Fibroblast of lung (primary cell): ENCODE data around the gene RARS1. TPM values are rescaled to one million over a fixed set of nuclear protein-coding genes. Genes with fewer than 3 reads are reported as not detected.

Source experiments
- DNase-seq, 2 donors: peaks; one replicate each; pipeline versions ENCODE4 v3.0.0 to v3.0.0-alpha.2; 2010; ENCODE audit warnings: low read depth in 2 of 2
- H2AFZ ChIP-seq: 2 replicates; pipeline ENCODE4 v1.5.1; 2012; ENCODE audit warnings: low read length, control low read depth, inconsistent platforms
- H3K27ac ChIP-seq: 2 replicates; pipeline ENCODE4 v1.5.1; 2011; ENCODE audit warnings: low read length, control low read depth; ENCODE audit not compliant: insufficient read depth
- H3K27me3 ChIP-seq: 2 replicates; pipeline ENCODE4 v1.5.1; 2011; ENCODE audit warnings: mild to moderate bottlenecking, low read length; ENCODE audit not compliant: control insufficient read depth, insufficient read depth
- H3K36me3 ChIP-seq: 2 replicates; pipeline ENCODE4 v1.5.1; 2011; ENCODE audit warnings: low read length; ENCODE audit not compliant: control insufficient read depth, insufficient read depth
- H3K4me1 ChIP-seq: 2 replicates; pipeline ENCODE4 v1.5.1; 2011; ENCODE audit warnings: low read length; ENCODE audit not compliant: control insufficient read depth, insufficient read depth; ENCODE audit errors: extremely low read depth
- H3K4me2 ChIP-seq: 2 replicates; pipeline ENCODE4 v1.5.1; 2011; ENCODE audit warnings: low read length, control low read depth; ENCODE audit not compliant: insufficient read depth; ENCODE audit errors: extremely low read depth
- H3K4me3 ChIP-seq, 4 experiments: fragments of 200-600 bp in 1 of 4; sonication (generic) in 1 of 4; replicated peaks in 1 of 4; 2 replicates each; pipeline ENCODE4 v1.5.1; 2011 to 2016; ENCODE audit warnings: low read length in 4 of 4, low read depth in 3 of 4, mild to moderate bottlenecking in 3 of 4, control low read depth in 2 of 4, inconsistent platforms in 1 of 4, mixed read lengths in 1 of 4; ENCODE audit not compliant: insufficient read depth in 1 of 4; ENCODE audit errors: control extremely low read depth in 1 of 4
- H3K79me2 ChIP-seq: 2 replicates; pipeline ENCODE4 v1.5.1; 2012; ENCODE audit warnings: mild to moderate bottlenecking, low read length, inconsistent platforms; ENCODE audit not compliant: control insufficient read depth, insufficient read depth
- H3K9ac ChIP-seq: 2 replicates; pipeline ENCODE4 v1.5.1; 2011; ENCODE audit warnings: mild to moderate bottlenecking, low read length, control low read depth; ENCODE audit not compliant: insufficient read depth
- H3K9me3 ChIP-seq: 2 replicates; pipeline ENCODE4 v1.5.1; 2012; ENCODE audit warnings: low read depth, low read length; ENCODE audit not compliant: control insufficient read depth, insufficient read depth
- H4K20me1 ChIP-seq: 2 replicates; pipeline ENCODE4 v1.5.1; 2011; ENCODE audit warnings: low read length; ENCODE audit not compliant: control insufficient read depth, insufficient read depth; ENCODE audit errors: extremely low read depth
- CTCF ChIP-seq, 2 donors: IDR thresholded peaks in 1 of 2; conservative IDR thresholded peaks in 1 of 2; 1 replicate in 1 of 2; 2 replicates in 1 of 2; pipeline ENCODE4 v1.5.1; 2011 to 2012; ENCODE audit warnings: low read length in 2 of 2, control low read depth in 1 of 2, inconsistent platforms in 1 of 2, low read depth in 1 of 2, mild to moderate bottlenecking in 1 of 2
- EZH2 ChIP-seq: IDR thresholded peaks from 2 replicates; pipeline ENCODE4 v1.5.1; 2012; ENCODE audit warnings: low read length, control low read depth, mild to moderate bottlenecking; ENCODE audit errors: missing control alignments
- polyA plus RNA-seq, 2 donors: library from polyadenylated mRNA; depleted of rRNA in 1 of 2; stranded (reverse) in 1 of 2; unstranded in 1 of 2; fragments of >200 nt; gene quantifications; 2 replicates each; pipeline ENCODE4 v1.2.1, GENCODE V29; 2011 to 2012; ENCODE audit warnings: missing spikeins in 1 of 2
- total RNA-seq: library from RNA; depleted of rRNA; stranded (reverse); fragments of >200 nt; gene quantifications from 2 replicates; pipeline ENCODE4 v1.2.1, GENCODE V29; 2014

RARS1 gene
- total and polyA plus RNA-seq, 2 donors (not counting 1 experiment from before 2014, with no cell fraction given), result 111 to 135 TPM

DNA sequence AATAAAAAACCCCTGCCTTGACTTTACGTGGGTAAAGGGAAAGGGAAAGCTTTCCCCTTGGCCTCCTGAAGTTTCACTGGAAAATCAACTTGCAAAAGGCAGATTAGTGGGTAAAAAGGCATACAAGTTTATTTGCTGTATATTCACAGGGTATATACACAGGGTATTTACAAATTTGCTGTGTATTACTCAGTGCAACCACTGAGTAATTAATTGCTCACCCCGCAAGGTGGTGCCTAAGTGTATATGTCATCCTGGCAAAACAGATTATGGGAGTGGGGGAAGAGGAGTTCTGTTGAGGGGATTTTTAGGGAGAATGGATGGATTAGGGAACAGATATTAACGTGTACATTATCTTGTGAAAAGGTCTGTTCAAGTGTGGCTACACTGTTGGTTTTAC is 7.1 kb upstream of the RARS1 start:
- H3K27me3 ChIP-seq, result no peaks in the 10 kb centered on the region
- H3K9ac ChIP-seq, result no peak overlapping the region
- no peak overlapping the region for H3K4me3 ChIP-seq
- no peaks in the 10 kb centered on the region for H3K36me3 ChIP-seq
- no peaks in the 10 kb centered on the region for H3K9me3 ChIP-seq
- DNase-seq, result no peak
- H3K27ac ChIP-seq, result no peak overlapping the region
- TF ChIP-seq CTCF (conservative IDR thresholded peaks at IDR 0.05 in 1 of 2, IDR thresholded peaks at IDR 0.05 in 1 of 2; ENCODE audit: low read depth in 1 of 2, low read length in 2 of 2) (no peak), EZH2 (no peak)
- H3K4me1 ChIP-seq, result no peaks in the 10 kb centered on the region
- no peaks in the 10 kb centered on the region for H3K79me2 ChIP-seq
- no peak overlapping the region for H3K4me2 ChIP-seq
- no peak overlapping the region for H2AFZ ChIP-seq
- H4K20me1 ChIP-seq, result no peaks in the 10 kb centered on the region

GRCh38 chr5:168480601-168481000 is 5.7 kb upstream of the RARS1 start:
- no peaks in the 10 kb centered on the region for H3K9me3 ChIP-seq
- H3K4me2 ChIP-seq, result no peak overlapping the region
- H3K27me3 ChIP-seq, result no peaks in the 10 kb centered on the region
- H3K36me3 ChIP-seq, result no peaks in the 10 kb centered on the region
- H4K20me1 ChIP-seq, result no peaks in the 10 kb centered on the region
- H2AFZ ChIP-seq, result no peak overlapping the region
- DNase-seq, result no peak
- no peak for TF ChIP-seq EZH2
- no peak for TF ChIP-seq CTCF (conservative IDR thresholded peaks at IDR 0.05 in 1 of 2, IDR thresholded peaks at IDR 0.05 in 1 of 2; ENCODE audit: low read depth in 1 of 2, low read length in 2 of 2)
- no peak overlapping the region for H3K9ac ChIP-seq
- H3K79me2 ChIP-seq, result no peaks in the 10 kb centered on the region
- H3K4me3 ChIP-seq, result no peak overlapping the region
- no peak overlapping the region for H3K27ac ChIP-seq
- no peaks in the 10 kb centered on the region for H3K4me1 ChIP-seq

DNA sequence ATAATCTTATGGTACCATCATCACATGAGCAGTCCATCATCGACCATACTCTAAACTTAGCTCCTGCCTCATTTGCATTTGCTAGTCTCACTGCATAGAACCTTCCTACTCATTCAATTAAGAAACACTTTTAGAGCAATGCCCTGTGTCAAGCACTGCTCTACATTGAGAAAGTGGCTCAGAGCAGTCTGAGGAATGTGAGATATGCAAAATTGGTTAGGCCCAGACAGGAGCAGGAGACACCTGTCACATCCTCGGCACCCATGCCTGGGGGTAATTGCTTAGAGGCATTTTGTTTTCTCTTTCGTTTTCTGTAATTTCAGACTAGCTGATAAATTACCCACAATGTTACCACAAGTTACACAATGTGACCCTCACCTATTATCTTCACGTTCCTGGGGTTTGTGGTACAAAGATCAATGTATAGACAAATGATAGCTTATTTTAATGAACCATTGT is 4.9 kb upstream of the RARS1 start:
- no peaks in the 10 kb centered on the region for H3K36me3 ChIP-seq
- no peak overlapping the region for H3K27ac ChIP-seq
- H3K27me3 ChIP-seq, result no peaks in the 10 kb centered on the region
- no peaks in the 10 kb centered on the region for H4K20me1 ChIP-seq
- H3K4me2 ChIP-seq, result no peak overlapping the region
- H3K9me3 ChIP-seq, result no peaks in the 10 kb centered on the region
- no peak overlapping the region for H2AFZ ChIP-seq
- H3K4me1 ChIP-seq, result no peaks in the 10 kb centered on the region
- no peak for DNase-seq
- H3K79me2 ChIP-seq, result no peaks in the 10 kb centered on the region
- no peak overlapping the region for H3K9ac ChIP-seq
- H3K4me3 ChIP-seq, result no peak overlapping the region
- TF ChIP-seq CTCF (conservative IDR thresholded peaks at IDR 0.05 in 1 of 2, IDR thresholded peaks at IDR 0.05 in 1 of 2; ENCODE audit: low read depth in 1 of 2, low read length in 2 of 2) (no peak), EZH2 (no peak)
